GM10266 (cell line): Measurements from ENCODE around the gene C16orf86.

Experiments used
- DNase-seq: peaks from one replicate; pipeline ENCODE4 v3.0.0; 2012; ENCODE audit errors: extremely low spot score
- TF ChIP-seq, protein P1 (sequence below): IDR thresholded peaks from 2 replicates; pipeline ENCODE4 v1.5.1; 2012; ENCODE audit warnings: mild to moderate bottlenecking, low read depth; ENCODE audit not compliant: control insufficient read depth, insufficient read depth; ENCODE audit errors: missing control alignments

C16orf86 gene

DNA sequence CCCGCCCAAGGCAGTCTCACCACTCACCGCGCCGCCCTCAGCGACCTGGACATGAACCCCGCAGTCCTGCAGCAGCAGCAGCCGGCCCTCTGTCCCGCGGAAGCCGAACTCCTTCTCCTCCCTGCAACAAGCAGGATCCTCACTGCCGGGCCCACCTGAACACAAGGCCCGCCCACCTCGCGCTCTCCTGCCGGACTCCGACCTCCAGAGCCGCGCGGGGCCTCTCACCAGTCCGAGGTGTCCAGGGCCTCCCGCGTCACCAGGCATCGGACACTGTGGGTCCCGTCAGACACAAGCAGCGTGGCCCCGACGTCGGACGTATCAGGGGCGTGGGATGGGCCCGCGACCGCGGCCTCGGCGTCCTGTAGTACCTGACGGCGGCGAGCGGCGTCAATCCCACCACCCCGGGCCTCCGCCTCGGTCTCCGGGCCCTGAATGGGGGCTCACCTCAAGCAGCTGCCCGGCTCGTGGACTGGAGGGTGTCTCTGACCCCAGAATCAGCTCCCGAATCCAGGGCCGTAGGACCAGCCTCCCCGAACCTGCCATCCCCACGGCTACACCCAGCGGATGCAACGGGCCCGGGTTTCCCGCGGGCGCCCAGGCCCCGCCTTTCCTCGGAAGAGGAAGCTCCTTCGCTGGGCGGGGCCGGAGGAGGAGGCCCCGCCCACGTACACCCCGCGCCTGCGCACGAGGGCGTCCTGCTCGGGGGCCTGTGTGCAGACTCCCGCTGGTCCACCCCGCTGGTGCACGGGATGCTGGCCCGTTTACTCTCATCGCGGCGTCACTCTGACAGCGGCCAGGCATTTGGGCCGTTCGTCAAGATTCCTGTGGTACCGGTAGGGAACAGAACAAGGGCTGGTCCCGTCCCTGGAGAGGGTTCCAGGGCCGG, 6.7 kb upstream of the C16orf86 start, which contains the start of gene ACD:
Gene ACD (minus strand): TSS at position 586 of the 889 bp plus-strand sequence. CDS start 40 bp downstream, at position 546.
- peak; percentile 100 for DNase-seq
- TF ChIP-seq, protein P1, sequence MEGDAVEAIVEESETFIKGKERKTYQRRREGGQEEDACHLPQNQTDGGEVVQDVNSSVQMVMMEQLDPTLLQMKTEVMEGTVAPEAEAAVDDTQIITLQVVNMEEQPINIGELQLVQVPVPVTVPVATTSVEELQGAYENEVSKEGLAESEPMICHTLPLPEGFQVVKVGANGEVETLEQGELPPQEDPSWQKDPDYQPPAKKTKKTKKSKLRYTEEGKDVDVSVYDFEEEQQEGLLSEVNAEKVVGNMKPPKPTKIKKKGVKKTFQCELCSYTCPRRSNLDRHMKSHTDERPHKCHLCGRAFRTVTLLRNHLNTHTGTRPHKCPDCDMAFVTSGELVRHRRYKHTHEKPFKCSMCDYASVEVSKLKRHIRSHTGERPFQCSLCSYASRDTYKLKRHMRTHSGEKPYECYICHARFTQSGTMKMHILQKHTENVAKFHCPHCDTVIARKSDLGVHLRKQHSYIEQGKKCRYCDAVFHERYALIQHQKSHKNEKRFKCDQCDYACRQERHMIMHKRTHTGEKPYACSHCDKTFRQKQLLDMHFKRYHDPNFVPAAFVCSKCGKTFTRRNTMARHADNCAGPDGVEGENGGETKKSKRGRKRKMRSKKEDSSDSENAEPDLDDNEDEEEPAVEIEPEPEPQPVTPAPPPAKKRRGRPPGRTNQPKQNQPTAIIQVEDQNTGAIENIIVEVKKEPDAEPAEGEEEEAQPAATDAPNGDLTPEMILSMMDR, result no peak

DNA sequence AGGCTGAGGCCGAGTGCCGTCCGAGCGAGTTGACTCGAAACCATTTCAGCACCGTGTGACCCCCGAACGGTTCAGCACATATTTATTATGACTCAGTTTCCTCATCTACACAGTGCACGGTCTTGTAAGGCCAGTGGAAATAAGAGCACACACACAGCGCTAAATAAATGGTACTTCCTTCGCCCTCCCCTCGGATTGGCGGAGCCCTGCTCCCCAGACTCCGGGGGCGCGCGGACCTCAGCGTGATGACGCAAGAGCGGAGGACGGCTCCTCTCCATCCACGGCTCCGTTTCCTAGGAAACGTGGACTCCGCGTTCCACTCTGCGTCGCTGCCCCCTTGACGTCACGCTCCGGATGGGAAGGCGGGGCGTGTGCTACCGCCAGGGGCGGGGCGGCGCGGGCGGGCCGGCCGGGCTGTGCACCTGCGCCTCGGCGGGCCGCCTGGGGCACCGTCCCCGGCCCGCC, 6.0 kb upstream of the C16orf86 start, which contains the start of gene PARD6A:
Gene PARD6A (plus strand): TSS at position 397 of the 465 bp plus-strand sequence. CDS start 79 bp downstream, outside the sequence.
- TF ChIP-seq, protein P1, result no peak
- peak; percentile 100 for DNase-seq

DNA sequence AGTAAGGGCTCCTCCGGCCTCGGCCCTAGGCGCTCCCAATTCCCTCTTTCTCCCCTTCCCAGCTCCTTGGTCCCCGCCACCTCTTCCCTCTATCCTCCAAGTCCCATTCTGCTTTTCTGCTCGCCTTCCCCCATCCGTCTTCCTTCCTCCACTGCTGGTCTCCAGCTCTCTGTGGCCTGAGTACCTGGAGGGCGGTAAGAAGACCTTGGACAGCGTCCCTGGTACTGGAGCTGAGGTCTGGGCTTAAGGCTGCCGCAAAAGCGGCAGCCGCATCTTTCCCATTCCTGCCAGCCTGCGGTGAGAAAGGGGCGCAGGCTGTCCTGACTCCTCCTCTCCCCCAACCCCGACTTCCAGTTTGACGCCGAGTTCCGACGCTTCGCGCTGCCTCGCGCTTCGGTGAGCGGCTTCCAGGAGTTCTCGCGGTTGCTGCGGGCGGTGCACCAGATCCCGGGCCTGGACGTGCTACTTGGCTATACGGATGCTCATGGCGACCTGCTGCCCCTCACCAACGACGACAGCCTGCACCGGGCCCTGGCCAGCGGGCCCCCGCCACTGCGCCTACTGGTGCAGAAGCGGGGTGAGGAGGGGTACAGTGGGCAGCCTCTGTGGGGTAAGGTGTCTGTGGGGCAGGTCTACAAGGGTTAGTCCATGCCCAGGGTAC, 5.4 kb upstream of the C16orf86 start:
- no peak for DNase-seq

DNA sequence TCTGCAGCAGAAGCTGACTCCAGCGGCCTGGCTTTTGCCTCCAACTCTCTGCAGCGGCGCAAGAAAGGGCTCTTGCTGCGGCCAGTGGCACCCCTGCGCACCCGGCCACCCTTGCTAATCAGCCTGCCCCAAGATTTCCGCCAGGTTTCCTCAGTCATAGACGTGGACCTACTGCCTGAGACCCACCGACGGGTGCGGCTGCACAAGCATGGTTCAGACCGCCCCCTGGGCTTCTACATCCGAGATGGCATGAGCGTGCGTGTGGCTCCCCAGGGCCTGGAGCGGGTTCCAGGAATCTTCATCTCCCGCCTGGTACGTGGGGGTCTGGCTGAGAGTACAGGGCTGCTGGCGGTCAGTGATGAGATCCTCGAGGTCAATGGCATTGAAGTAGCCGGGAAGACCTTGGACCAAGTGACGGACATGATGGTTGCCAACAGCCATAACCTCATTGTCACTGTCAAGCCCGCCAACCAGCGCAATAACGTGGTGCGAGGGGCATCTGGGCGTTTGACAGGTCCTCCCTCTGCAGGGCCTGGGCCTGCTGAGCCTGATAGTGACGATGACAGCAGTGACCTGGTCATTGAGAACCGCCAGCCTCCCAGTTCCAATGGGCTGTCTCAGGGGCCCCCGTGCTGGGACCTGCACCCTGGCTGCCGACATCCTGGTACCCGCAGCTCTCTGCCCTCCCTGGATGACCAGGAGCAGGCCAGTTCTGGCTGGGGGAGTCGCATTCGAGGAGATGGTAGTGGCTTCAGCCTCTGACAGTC, 4.5 kb upstream of the C16orf86 start:
- TF ChIP-seq, protein P1, result no peak
- DNase-seq, result no peak

More for the DNA sequence above, 5.4 kb upstream of the C16orf86 start:
- TF ChIP-seq, protein P1, result no peak

DNA sequence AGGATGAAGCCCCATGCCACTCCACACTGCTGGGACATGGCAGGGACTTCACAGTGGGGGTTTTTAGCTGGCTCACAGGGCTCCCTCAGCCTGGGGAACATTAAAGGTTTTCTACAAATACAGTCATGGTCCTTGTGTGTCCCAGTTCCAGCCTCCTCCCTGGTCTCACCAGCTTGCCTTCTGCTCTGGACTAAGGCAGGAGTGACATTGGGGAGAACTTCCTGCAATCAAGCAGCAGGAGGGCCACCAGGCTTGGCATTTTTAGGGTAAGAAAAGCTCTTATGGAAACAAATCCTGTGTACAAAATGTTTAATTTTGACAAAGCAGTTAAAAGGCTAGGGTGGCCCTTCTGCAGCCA, 4.0 kb upstream of the C16orf86 start:
- DNase-seq, result no peak
- TF ChIP-seq, protein P1, result no peak

DNA sequence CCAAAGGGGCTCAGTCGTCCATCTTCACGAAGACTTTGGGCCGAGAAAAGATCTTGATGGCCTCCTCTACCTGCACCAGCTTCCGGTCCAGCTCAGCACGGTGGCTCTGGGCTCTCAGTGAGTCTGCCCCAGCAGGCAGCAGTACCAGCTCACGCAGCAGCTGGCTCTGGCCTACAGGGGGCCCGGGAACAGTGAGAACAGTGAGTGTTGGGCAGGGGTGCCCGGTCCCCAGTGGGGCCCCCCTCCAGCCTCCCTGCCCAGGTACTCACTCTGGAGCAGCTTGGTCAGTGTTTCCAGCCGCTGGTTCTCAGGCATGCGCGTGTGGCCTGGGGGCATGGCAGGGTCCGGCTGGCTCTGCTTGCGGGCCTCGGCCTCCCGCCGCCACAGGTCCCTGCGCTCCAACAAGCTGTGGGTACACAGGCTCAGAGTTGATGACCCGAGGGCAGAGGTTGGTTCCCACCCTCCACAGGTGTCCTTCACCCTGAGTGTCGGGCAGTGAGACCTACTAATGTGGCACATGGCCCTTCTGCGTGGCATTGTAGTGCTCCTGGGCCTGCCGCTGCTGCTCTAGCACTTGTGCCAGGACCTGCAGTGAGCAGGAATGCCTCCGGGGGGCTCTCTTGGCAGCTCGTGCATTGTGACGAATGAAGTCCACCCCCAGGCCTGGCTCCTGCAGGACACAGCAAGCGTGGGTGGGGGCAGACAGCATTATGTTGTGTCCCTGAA, 3.3 kb upstream of the C16orf86 start:
- peak; percentile 52 for DNase-seq
- TF ChIP-seq, protein P1, result peak; percentile 51
